ENCODE data around the gene CACNA1S.

CACNA1S gene

GRCh38 chr1:201019321-201019977, 92.8 kb downstream of the CACNA1S start:
- H3K79me2 ChIP-seq (ENCODE audit: insufficient read depth, low read length): no peaks in the 10 kb centered on the region
- no peaks in the 10 kb centered on the region for H3K9me3 ChIP-seq (ENCODE audit: low read length)
- peaks cover 52% of the 10 kb centered on the region for H3K4me1 ChIP-seq (ENCODE audit: insufficient read depth, low read length, severe bottlenecking)
- H3K27me3 ChIP-seq (ENCODE audit: insufficient read depth, low read length): no peaks in the 10 kb centered on the region
- H3K4me3 ChIP-seq (ENCODE audit: low read depth, low read length, poor library complexity, severe bottlenecking): peak overlapping the region; percentile 13
- no peaks in the 10 kb centered on the region for H3K36me3 ChIP-seq (ENCODE audit: insufficient read depth, low read length)
- H3K9ac ChIP-seq (ENCODE audit: low read length): peak overlapping the region; percentile 51
- H3F3A ChIP-seq (ENCODE audit: insufficient read depth, low read length): 0 out of 2 replicates have a peak, but pooled peaks cover 6% of the 10 kb centered on the region
- peak overlapping the region; percentile 74 for H3K4me2 ChIP-seq (ENCODE audit: low read length)
- no peak for TF ChIP-seq EZH2 (IDR thresholded peaks at IDR 0.05; ENCODE audit: borderline replicate concordance, low read length)
- TF ChIP-seq CTCF (IDR thresholded peaks at IDR 0.05; ENCODE audit: low read length): no peak
- no peaks in the 10 kb centered on the region for H4K20me1 ChIP-seq (ENCODE audit: insufficient read depth, low read length)
- no peaks in the 10 kb centered on the region for H3K9me2 ChIP-seq (ENCODE audit: low read depth, low read length)
- H2AFZ ChIP-seq (ENCODE audit: low read length): peak overlapping the region; percentile 56; the same call in 1 of the 2 replicates
- peak overlapping the region; percentile 97 for H3K27ac ChIP-seq (ENCODE audit: low read depth, low read length, poor library complexity, severe bottlenecking)

- Histone ChIP-seq H3K27me3 (ENCODE audit: insufficient read depth, low read length) (no peaks in the 10 kb centered on the region), H3K36me3 (ENCODE audit: insufficient read depth, low read length) (no peaks in the 10 kb centered on the region), H2AFZ (ENCODE audit: low read length) (no peak overlapping the region), H3K4me1 (ENCODE audit: insufficient read depth, low read length, severe bottlenecking) (peaks cover 44% of the 10 kb centered on the region), H3K4me2 (ENCODE audit: low read length) (no peak overlapping the region), H3K9me3 (ENCODE audit: low read length) (no peaks in the 10 kb centered on the region), H3F3A (ENCODE audit: insufficient read depth, low read length) (0 out of 2 replicates have a peak, but pooled peaks cover 6% of the 10 kb centered on the region), H3K9me2 (ENCODE audit: low read depth, low read length) (no peaks in the 10 kb centered on the region), H3K4me3 (ENCODE audit: low read depth, low read length, poor library complexity, severe bottlenecking) (no peak overlapping the region), H3K79me2 (ENCODE audit: insufficient read depth, low read length) (no peaks in the 10 kb centered on the region), H4K20me1 (ENCODE audit: insufficient read depth, low read length) (no peaks in the 10 kb centered on the region), H3K9ac (ENCODE audit: low read length) (no peak overlapping the region), H3K27ac (ENCODE audit: low read depth, low read length, poor library complexity, severe bottlenecking) (no peak overlapping the region)
- TF ChIP-seq CTCF (IDR thresholded peaks at IDR 0.05; ENCODE audit: low read length) (no peak), EZH2 (IDR thresholded peaks at IDR 0.05; ENCODE audit: borderline replicate concordance, low read length) (no peak)
Measured at GRCh38 chr1:201017828-201018163, 94.4 kb downstream of the CACNA1S start.

GRCh38 chr1:201016943-201017827, 95.0 kb downstream of the CACNA1S start:
- Histone ChIP-seq H3K79me2 (ENCODE audit: insufficient read depth, low read length) (no peaks in the 10 kb centered on the region), H4K20me1 (ENCODE audit: insufficient read depth, low read length) (no peaks in the 10 kb centered on the region), H3F3A (ENCODE audit: insufficient read depth, low read length) (0 out of 2 replicates have a peak, but pooled peaks cover 6% of the 10 kb centered on the region), H3K4me1 (ENCODE audit: insufficient read depth, low read length, severe bottlenecking) (peaks cover 38% of the 10 kb centered on the region), H3K4me2 (ENCODE audit: low read length) (no peak overlapping the region), H3K9me2 (ENCODE audit: low read depth, low read length) (no peaks in the 10 kb centered on the region), H2AFZ (ENCODE audit: low read length) (no peak overlapping the region), H3K9ac (ENCODE audit: low read length) (no peak overlapping the region), H3K27me3 (ENCODE audit: insufficient read depth, low read length) (no peaks in the 10 kb centered on the region), H3K4me3 (ENCODE audit: low read depth, low read length, poor library complexity, severe bottlenecking) (no peak overlapping the region), H3K27ac (ENCODE audit: low read depth, low read length, poor library complexity, severe bottlenecking) (no peak overlapping the region), H3K36me3 (ENCODE audit: insufficient read depth, low read length) (no peaks in the 10 kb centered on the region), H3K9me3 (ENCODE audit: low read length) (no peaks in the 10 kb centered on the region)
- TF ChIP-seq EZH2 (IDR thresholded peaks at IDR 0.05; ENCODE audit: borderline replicate concordance, low read length) (no peak), CTCF (IDR thresholded peaks at IDR 0.05; ENCODE audit: low read length) (no peak)
